Measurements from ENCODE around the gene MAP1B.

Gene MAP1B

DNA sequence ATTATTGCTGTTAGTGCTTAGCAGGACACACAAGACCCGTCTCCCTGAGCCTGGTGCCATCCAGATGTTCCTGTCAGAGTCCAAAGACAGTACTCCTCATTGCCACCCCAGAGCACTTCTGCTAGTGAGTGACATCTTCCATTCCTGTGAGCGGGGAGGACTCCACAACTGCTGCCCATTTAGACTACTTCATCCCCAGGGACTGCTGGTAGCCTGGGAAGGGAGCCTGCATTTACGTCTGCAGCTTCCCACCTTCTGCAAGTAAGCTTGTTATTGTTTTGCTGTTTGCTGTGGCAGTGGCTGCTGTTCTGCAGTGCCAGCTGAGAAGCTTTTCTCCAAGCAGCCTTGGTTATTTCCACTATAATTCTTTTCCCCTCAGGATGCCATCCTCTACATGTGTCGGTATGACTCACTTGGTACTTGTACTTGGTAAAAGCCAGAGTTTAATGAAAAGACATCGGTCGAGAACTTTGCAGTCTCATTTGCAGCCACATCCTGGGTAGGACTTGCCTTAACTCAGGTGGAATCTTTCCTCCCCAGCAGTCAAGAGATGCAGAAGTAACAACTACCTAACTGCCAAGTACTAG lies 10.6 kb upstream of the MAP1B start:
- no peak for DNase-seq (ENCODE audit: low read depth in 1 of 2, low spot score in 1 of 2)

DNA sequence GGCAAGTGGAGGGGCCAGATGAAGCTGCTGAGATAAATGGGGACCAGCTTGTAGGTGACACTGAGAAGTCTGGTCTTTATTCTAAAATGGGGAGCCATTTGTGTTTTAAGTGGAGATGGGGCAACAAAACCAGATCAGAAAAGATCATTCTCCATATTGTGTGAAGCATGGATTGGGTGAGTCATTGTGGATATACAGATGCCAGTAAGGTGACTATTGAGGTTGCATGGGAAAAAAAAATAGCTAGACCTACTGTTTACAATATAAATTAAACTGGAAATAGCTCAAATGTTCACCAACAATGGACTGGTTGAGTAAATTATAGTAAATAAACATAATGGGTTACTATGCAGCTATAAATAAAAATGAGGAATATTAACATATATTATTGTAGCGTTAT lies 5.4 kb upstream of the MAP1B start:
- DNase-seq (ENCODE audit: low read depth in 1 of 2, low spot score in 1 of 2) = no peak

DNA sequence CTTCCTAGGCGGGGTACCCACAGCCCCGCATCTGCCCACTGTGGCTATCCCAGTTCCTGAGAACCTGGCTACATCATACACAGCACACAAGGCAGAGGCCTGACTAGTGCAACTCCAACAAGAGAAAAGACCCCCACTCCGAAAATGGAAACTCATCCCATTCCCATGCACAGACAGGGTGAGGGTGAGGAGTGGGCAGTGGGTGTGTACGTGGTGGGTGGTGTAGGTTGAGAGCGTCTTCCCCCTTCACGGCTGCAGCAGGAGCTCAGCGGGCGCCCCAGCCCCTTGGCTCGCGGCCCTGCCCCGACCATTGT lies 501 bp upstream of the MAP1B start:
- no peak for DNase-seq (ENCODE audit: low read depth in 1 of 2, low spot score in 1 of 2)

DNA sequence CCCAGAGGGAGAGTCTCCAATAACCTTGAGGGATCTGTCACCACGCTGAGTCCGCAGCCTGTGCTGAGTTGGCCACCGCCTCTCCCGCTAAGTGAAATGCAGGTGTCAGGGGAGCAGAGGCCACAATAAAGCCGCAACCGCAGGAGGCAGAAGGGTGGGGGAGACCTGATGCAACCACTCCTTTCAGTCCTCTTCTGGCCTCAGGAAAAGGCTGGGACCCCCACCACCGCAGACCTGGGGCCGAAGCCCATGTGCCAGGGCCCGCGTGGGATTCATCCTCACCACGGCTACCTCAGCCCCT lies 576 bp downstream of the MAP1B start:
- DNase-seq (ENCODE audit: low read depth in 1 of 2, low spot score in 1 of 2) = no peak

DNA sequence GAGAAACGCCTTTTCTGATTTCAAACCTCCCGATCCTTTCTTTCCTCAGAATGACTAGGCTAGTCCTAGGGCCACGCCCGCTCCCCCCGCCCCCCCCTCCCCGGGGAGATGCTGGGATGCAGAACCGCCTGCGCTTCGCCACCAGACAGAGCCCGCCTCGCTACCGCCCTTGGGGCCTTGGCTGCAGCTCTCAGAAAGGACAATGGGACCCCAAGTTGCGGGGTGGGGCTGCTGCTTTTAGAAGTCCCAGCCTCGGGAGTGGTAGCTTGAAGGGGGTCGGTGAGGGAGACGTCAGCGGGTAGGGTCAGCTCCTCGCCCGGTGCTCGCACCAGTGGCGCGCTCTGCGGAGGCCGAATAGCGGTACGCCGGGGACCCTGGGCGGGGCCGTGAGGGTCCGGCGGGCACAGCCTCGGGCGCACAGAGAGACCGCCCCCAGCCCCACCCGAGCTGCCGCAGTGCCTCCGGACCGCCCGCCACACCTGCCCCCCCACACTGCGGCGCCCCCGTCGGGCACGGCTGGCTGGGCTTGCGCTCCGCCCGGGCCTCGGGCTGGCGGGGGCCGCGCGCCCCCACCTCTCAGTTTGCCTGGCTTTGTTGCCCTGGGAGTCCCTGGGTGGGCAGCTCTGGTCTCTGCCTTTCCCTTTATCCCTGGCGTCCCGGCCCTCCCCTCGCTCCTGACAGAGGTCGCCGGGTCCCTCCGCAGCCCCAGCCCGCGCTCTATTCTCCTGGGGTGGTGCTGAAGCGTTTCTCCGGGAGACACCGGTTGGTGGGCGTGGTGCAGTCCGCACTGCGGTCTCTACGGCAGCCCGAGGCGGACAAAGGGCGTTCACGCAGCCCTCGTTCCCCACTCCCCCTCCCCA lies 1.2 kb downstream of the MAP1B start:
- no peak for DNase-seq (ENCODE audit: low read depth in 1 of 2, low spot score in 1 of 2)

- no peak for DNase-seq (ENCODE audit: low read depth in 1 of 2, low spot score in 1 of 2)
These were observed 1.8 kb downstream of the MAP1B start for GRCh38 chr5:72109062-72109411.

- no peak for DNase-seq (ENCODE audit: low read depth in 1 of 2, low spot score in 1 of 2)
These were observed 2.4 kb downstream of the MAP1B start for GRCh38 chr5:72109625-72110024.

GRCh38 chr5:72110394-72111013 lies 3.2 kb downstream of the MAP1B start:
- no peak for DNase-seq (ENCODE audit: low read depth in 1 of 2, low spot score in 1 of 2)

GRCh38 chr5:72112389-72112788 lies 5.1 kb downstream of the MAP1B start:
- no peak for DNase-seq (ENCODE audit: low read depth in 1 of 2, low spot score in 1 of 2)

GRCh38 chr5:72114629-72115028 lies 7.4 kb downstream of the MAP1B start:
- no peak for DNase-seq (ENCODE audit: low read depth in 1 of 2, low spot score in 1 of 2)

DNA sequence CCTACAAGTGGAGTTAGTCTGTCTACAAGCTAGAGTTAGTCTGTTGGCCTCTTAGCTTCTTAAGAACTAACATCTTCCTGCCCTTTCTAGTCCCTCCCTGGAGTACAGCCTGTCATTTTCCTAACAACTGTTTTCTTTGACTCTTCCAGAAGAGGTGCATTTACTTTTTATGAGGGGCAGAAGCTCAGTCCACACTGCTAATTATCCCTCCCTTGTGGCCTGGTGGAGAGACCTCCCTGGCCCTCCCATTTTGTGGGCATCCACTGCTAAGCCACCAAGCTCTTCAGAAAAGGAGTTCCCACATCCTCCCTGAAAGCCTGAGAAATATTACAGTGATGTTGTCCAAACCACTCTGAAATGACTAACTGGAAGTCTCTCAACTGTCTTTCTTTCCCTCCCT lies 8.0 kb downstream of the MAP1B start:
- no peak for DNase-seq (ENCODE audit: low read depth in 1 of 2, low spot score in 1 of 2)

DNA sequence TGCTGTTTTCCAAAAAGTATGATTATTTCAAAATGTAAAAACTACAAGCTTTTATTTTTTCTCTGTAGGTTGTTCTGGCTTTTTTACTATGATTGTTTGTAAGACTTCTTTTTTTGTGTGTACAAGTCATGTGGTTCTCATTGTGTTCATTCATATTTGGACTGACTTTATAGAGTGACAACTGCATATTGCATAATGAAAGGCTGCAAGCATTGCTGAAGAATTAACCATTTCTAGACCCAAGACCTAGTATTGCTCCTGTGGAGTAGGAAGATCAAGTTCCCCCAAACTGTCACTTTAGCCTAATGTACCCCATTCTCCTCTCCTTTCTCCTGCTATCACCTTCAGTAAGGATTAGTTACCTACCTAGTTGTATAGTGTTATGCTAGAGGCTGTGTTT lies 10.0 kb downstream of the MAP1B start:
- DNase-seq (ENCODE audit: low read depth in 1 of 2, low spot score in 1 of 2) = no peak

GRCh38 chr5:72121052-72121779 lies 13.9 kb downstream of the MAP1B start:
- no peak for DNase-seq (ENCODE audit: low read depth in 1 of 2, low spot score in 1 of 2)

DNA sequence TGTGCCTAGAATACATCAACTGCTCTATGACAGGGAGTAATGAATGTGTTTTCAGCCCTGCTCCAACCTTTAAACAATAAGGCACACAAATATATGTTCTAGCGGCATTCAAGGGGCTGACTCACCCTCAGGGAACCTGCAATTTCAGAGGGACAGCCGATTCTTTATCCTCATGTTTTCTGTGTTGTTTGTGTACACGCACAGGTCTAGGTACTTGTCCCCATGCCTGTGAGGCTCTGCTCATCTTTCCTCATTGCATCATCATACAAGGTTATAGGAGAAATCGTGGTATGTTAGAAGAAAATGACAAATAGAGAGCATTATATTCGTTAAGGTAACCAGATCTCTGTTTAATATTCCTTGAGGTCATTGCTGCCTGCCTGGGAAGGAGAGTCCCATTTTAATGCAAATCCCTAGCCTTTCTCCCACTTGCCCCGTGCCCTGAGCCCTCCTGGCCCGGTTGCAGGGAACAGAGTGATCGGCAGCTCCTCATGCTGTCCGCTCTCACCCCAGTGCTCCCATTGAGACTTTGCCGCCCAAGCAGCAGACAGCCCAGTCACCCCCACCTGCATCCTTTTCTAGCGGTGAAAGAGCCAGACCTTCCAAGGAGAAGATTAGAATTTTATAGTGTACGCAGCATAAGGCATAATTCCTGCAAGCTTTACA lies 14.6 kb downstream of the MAP1B start:
- DNase-seq (ENCODE audit: low read depth in 1 of 2, low spot score in 1 of 2) = no peak

DNA sequence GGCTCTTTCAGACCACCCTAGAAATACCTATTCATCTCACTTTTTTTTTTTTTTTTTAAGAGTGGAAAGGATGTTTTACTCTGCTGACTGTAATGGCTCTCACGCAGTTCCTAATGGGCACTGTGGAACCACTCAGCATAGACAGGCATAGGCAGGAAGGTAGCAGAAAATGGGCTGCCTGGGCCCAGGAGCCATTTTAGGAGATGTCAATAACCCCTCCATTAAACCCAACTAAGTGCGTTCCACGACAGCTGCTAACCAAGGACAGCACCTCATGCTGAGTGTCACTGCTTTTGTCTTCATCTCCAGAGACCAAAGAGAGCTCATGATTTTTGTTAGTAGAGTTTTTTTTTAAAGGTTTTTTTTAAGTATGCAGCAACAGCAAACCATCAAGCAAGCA lies 15.3 kb downstream of the MAP1B start:
- DNase-seq (ENCODE audit: low read depth in 1 of 2, low spot score in 1 of 2) = no peak

- DNase-seq (ENCODE audit: low read depth in 1 of 2, low spot score in 1 of 2) = no peak
These were observed 16.6 kb downstream of the MAP1B start for GRCh38 chr5:72123764-72124376.

DNA sequence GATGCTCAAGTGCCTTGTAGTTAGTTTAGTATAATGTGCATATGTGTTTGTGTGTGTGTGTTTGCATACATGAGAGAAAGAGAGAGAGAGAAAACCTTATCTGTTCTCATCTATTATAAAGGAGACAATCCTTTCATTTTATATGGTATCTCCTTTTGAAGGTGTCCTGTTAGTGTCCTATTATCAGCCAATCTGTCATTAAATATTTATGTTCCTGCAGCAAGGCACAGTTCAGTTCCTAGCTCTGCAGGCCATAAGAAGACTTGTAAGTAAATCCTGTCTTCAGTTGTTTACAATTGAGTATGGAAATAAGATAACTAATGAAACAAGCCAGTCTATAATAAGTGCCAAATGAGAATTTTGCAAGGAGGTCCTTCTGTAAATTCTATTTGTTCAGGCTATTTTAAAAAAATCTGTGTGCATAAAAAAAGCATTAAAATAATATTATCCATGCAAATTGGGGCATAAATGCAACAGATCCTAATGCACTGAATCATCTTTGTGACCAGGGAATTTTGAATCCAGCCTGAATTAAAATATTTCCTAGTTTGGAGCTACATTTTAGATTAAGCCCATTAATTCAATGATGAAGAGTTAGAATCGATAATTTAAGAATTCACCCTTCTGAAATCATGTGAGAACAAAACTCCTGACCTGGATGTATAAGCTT lies 18.1 kb downstream of the MAP1B start:
- DNase-seq (ENCODE audit: low read depth in 1 of 2, low spot score in 1 of 2) = no peak

DNA sequence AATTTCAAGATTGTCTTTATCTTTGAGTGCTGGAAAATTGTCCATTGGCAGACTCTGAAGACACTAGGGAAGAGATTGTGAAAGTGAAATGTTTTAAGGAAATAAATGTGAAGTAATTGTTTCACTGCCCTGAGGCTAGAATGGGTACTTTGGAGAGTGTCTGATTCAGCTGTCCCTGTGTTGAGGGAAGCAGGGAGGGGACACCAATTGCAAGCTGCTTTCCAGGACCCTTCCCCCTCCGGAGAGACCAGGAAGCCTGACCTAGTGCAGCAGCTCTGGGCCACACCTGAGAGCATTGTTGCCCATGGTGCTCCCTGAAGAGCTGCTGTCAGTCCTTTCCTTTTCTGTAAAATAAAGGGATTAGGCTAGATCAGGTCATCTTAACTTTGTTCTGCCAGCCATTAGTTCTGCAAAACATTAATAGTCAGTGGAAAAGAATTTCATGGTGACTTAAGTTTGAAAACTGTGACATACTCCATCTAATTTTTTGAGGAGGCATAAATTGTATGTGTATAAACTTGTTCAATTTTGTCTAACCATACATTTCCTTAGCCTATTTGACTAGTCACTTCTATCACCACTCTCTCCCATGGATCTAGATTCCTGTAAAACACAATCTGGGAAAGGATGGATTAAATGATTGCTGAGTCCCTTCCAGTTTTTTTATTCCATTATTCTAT lies 18.8 kb downstream of the MAP1B start:
- no peak for DNase-seq (ENCODE audit: low read depth in 1 of 2, low spot score in 1 of 2)

- no peak for DNase-seq (ENCODE audit: low read depth in 1 of 2, low spot score in 1 of 2)
These were observed 19.5 kb downstream of the MAP1B start for GRCh38 chr5:72126796-72127195.

DNA sequence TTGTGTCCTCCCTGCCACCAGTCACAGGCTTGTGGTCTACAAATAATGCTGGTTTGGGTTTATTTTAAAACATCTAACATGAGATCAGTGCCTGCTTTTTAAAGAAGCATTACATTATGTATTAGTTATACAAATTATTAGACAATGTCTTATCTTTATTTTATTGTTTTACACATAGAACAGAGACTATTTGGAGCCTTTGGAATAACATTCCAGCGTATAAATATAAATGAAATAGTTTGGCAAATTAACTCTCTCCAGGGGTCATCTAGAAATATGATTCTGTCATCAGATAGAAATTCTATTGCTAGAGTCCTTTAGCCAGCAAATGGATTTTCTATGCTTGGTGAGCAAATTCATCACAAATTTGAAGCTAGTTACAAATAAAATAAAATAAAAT lies 22.4 kb downstream of the MAP1B start:
- no peak for DNase-seq (ENCODE audit: low read depth in 1 of 2, low spot score in 1 of 2)

Data from activated T-helper 1 cell treated with anti-CD3 and anti-CD28 coated beads, Interleukin-2, amount 50 U/mL, for 16 hours (primary cell).